ENCODE measurements around the gene LRMDA. TPM values are rescaled to one million over a fixed set of nuclear protein-coding genes. Genes with fewer than 3 reads are reported as not detected.

LRMDA gene
- polyA plus RNA-seq, 1 donor (not counting 4 experiments of a cell fraction or from before 2014, with no cell fraction given) = not detected

- Histone ChIP-seq H2AFZ (ENCODE audit: control insufficient read depth, low read length) (no peak overlapping the region), H3K27me3 (ENCODE audit: control insufficient read depth, extremely low read depth, insufficient read depth, low read length) (no peaks in the 10 kb centered on the region), H3K79me2 (ENCODE audit: control insufficient read depth, insufficient read depth, low read length) (no peaks in the 10 kb centered on the region), H3K9ac (ENCODE audit: control insufficient read depth, extremely low read depth, insufficient read depth, low read length) (no peak overlapping the region), H4K20me1 (ENCODE audit: control insufficient read depth, extremely low read depth, insufficient read depth, low read length) (no peaks in the 10 kb centered on the region), H3K36me3 (ENCODE audit: control insufficient read depth in 2 of 2, extremely low read depth in 1 of 2, insufficient read depth in 2 of 2, low read length in 2 of 2) (no peaks in the 10 kb centered on the region), H3K27ac (ENCODE audit: control insufficient read depth, insufficient read depth, low read length) (no peak overlapping the region), H3K4me2 (ENCODE audit: control insufficient read depth, extremely low read depth, insufficient read depth, low read depth, low read length) (no peak overlapping the region), H3K9me3 (ENCODE audit: control insufficient read depth, low read depth, low read length) (no peaks in the 10 kb centered on the region), H3K4me1 (ENCODE audit: control insufficient read depth, extremely low read depth, insufficient read depth, low read length) (no peaks in the 10 kb centered on the region), H3K4me3 (ENCODE audit: control insufficient read depth in 2 of 3, extremely low read depth in 1 of 3, insufficient read depth in 2 of 3, low read depth in 1 of 3, low read length in 3 of 3) (no peak overlapping the region), H3K9me1 (ENCODE audit: control insufficient read depth, extremely low read depth, insufficient read depth, low read length) (no peaks in the 10 kb centered on the region)
- TF ChIP-seq CTCF (optimal IDR thresholded peaks at IDR 0.05 in 1 of 3, IDR thresholded peaks at IDR 0.05 in 1 of 3, conservative IDR thresholded peaks at IDR 0.05 in 1 of 3; ENCODE audit: extremely low read depth in 1 of 3, insufficient read depth in 2 of 3, low read length in 3 of 3) (no peak), EZH2 (IDR thresholded peaks at IDR 0.05; ENCODE audit: low read length) (no peak)
- DNase-seq (ENCODE audit: low read depth, low spot score) (no peak), FAIRE-seq (no peak)
- dilution Hi-C loops (cut with MboI; ENCODE audit: extremely low pct_ligation_motif_present, low sequenced_read_pairs) = no loop called here
Observed at GRCh38 chr10:76420725-76421124, 989.3 kb downstream of the LRMDA start.

GRCh38 chr10:76422769-76423168, 991.3 kb downstream of the LRMDA start:
- H3K9ac ChIP-seq (ENCODE audit: control insufficient read depth, extremely low read depth, insufficient read depth, low read length) = no peak overlapping the region
- H3K9me3 ChIP-seq (ENCODE audit: control insufficient read depth, low read depth, low read length) = no peaks in the 10 kb centered on the region
- no peak for TF ChIP-seq EZH2 (IDR thresholded peaks at IDR 0.05; ENCODE audit: low read length)
- H3K4me3 ChIP-seq (ENCODE audit: control insufficient read depth in 2 of 3, extremely low read depth in 1 of 3, insufficient read depth in 2 of 3, low read depth in 1 of 3, low read length in 3 of 3) = no peak overlapping the region
- H3K36me3 ChIP-seq (ENCODE audit: control insufficient read depth in 2 of 2, extremely low read depth in 1 of 2, insufficient read depth in 2 of 2, low read length in 2 of 2) = no peaks in the 10 kb centered on the region
- H3K9me1 ChIP-seq (ENCODE audit: control insufficient read depth, extremely low read depth, insufficient read depth, low read length) = no peaks in the 10 kb centered on the region
- no peaks in the 10 kb centered on the region for H3K27me3 ChIP-seq (ENCODE audit: control insufficient read depth, extremely low read depth, insufficient read depth, low read length)
- no peak overlapping the region for H2AFZ ChIP-seq (ENCODE audit: control insufficient read depth, low read length)
- no peak overlapping the region for H3K27ac ChIP-seq (ENCODE audit: control insufficient read depth, insufficient read depth, low read length)
- dilution Hi-C loops (cut with MboI; ENCODE audit: extremely low pct_ligation_motif_present, low sequenced_read_pairs) = no loop called here
- H3K4me2 ChIP-seq (ENCODE audit: control insufficient read depth, extremely low read depth, insufficient read depth, low read depth, low read length) = no peak overlapping the region
- DNase-seq (ENCODE audit: low read depth, low spot score) = no peak
- H4K20me1 ChIP-seq (ENCODE audit: control insufficient read depth, extremely low read depth, insufficient read depth, low read length) = no peaks in the 10 kb centered on the region
- no peak for FAIRE-seq
- H3K79me2 ChIP-seq (ENCODE audit: control insufficient read depth, insufficient read depth, low read length) = no peaks in the 10 kb centered on the region
- H3K4me1 ChIP-seq (ENCODE audit: control insufficient read depth, extremely low read depth, insufficient read depth, low read length) = no peaks in the 10 kb centered on the region

Data from keratinocyte (primary cell).